HG02759 (cell line): ENCODE measurements around the gene SHANK1.

Experiments
- ATAC-seq: cut with Tn5 transposase; IDR thresholded peaks from one replicate; pipeline ENCODE4 v1.9.1; 2021; ENCODE audit warnings: mild to moderate bottlenecking, moderate library complexity; ENCODE audit not compliant: unreplicated experiment

The SHANK1 gene

GRCh38 chr19:50729894-50730293 is 10.3 kb upstream of the SHANK1 start:
- ATAC-seq, result no peak

- no peak for ATAC-seq
Observed at GRCh38 chr19:50728084-50728737, 8.6 kb upstream of the SHANK1 start.

- ATAC-seq, result no peak
Observed at GRCh38 chr19:50725911-50726230, 6.3 kb upstream of the SHANK1 start.

- ATAC-seq, result peak; percentile 30
Observed at GRCh38 chr19:50725218-50725910, 5.8 kb upstream of the SHANK1 start.

GRCh38 chr19:50724522-50725217 is 5.1 kb upstream of the SHANK1 start:
- peak; percentile 80 for ATAC-seq

GRCh38 chr19:50723735-50724521 is 4.3 kb upstream of the SHANK1 start:
- no peak for ATAC-seq

- no peak for ATAC-seq
Observed at GRCh38 chr19:50723069-50723468, 3.5 kb upstream of the SHANK1 start, which contains the start of gene CLEC11A. CLEC11A (plus strand) TSS chr19:50723364; CDS start chr19:50723526, 162 bp downstream.

GRCh38 chr19:50722201-50723013 is 2.8 kb upstream of the SHANK1 start:
- ATAC-seq, result no peak

GRCh38 chr19:50721441-50722137 is 2.0 kb upstream of the SHANK1 start:
- ATAC-seq, result no peak

- ATAC-seq, result no peak
Observed at GRCh38 chr19:50720921-50721381, 1.3 kb upstream of the SHANK1 start.

GRCh38 chr19:50720181-50720920 is 749 bp upstream of the SHANK1 start:
- no peak for ATAC-seq

GRCh38 chr19:50719119-50719435 is 525 bp downstream of the SHANK1 start:
- no peak for ATAC-seq

GRCh38 chr19:50718255-50719118 is 1.1 kb downstream of the SHANK1 start:
- no peak for ATAC-seq

GRCh38 chr19:50717891-50718254 is 1.7 kb downstream of the SHANK1 start:
- no peak for ATAC-seq

GRCh38 chr19:50717026-50717723 is 2.4 kb downstream of the SHANK1 start:
- ATAC-seq, result no peak

- ATAC-seq, result no peak
Observed at GRCh38 chr19:50716178-50717025, 3.2 kb downstream of the SHANK1 start.
